ENCODE data around the gene ANKRD6.

Gene ANKRD6

DNA sequence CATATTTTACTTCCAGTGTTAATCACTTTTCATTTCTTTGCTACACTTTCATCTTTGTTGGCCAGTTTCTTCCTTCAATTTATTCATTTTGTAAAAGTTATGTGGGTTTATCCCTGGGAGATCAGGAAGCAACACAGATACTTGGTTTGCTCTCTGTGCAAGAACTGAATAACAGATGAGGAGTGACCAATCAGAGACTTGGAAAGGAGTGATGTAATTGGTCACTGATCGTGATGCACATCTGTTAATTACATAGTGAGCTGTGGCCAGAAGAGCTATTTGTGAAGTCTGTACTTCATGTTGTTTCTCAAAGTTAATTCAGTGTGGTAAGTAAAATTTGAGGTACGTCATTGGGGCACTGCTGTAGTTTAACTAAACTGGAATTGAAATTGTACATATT is 21.3 kb downstream of the ANKRD6 start:
- H3K4me3 ChIP-seq (ENCODE audit: low read depth, low read length) = no peak overlapping the region
- TF ChIP-seq, protein P1, sequence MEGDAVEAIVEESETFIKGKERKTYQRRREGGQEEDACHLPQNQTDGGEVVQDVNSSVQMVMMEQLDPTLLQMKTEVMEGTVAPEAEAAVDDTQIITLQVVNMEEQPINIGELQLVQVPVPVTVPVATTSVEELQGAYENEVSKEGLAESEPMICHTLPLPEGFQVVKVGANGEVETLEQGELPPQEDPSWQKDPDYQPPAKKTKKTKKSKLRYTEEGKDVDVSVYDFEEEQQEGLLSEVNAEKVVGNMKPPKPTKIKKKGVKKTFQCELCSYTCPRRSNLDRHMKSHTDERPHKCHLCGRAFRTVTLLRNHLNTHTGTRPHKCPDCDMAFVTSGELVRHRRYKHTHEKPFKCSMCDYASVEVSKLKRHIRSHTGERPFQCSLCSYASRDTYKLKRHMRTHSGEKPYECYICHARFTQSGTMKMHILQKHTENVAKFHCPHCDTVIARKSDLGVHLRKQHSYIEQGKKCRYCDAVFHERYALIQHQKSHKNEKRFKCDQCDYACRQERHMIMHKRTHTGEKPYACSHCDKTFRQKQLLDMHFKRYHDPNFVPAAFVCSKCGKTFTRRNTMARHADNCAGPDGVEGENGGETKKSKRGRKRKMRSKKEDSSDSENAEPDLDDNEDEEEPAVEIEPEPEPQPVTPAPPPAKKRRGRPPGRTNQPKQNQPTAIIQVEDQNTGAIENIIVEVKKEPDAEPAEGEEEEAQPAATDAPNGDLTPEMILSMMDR (IDR thresholded peaks at IDR 0.05; ENCODE audit: low read depth, low read length) = no peak

DNA sequence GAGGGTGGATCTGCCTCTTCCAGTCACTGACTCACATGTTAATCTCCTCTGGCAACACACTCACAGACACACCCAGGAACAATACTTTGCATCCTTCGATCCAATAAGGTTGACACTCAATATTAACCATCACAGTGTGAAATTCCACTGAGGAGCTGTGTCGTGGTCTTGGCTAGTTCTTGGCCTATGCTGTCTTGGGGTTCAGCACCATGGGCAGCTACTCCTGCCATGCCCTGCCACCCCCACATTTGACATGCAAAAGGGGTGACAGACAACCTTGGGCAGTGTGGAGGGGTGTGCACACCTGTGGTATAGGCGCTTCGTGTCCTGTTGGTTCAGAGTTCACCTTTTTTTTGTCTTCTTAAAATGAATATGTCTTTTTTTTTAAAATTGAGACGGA is 25.8 kb downstream of the ANKRD6 start:
- TF ChIP-seq, protein P1 (IDR thresholded peaks at IDR 0.05; ENCODE audit: low read depth, low read length) = no peak
- H3K4me3 ChIP-seq (ENCODE audit: low read depth, low read length) = no peak overlapping the region

DNA sequence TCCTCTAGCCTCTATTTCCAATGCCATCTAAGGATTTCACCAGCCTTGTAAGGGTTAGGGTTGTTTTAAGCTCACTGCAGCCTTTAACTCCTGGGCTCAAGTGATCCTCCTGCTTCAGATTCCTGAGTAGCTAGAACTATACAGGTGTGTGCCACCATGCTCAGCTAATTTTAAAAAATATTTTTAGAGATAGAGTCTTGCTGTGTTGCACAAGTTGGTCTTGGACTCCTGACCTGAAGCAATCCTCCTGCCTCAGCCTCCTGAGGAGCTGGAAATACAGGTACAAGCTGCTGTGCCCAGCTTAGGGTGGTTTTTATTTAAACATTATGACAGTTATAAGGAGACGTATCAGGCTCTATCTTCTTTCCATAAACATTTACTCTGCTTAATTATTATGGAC is 26.5 kb downstream of the ANKRD6 start:
- no peak overlapping the region for H3K4me3 ChIP-seq (ENCODE audit: low read depth, low read length)
- TF ChIP-seq, protein P1 (IDR thresholded peaks at IDR 0.05; ENCODE audit: low read depth, low read length) = no peak

DNA sequence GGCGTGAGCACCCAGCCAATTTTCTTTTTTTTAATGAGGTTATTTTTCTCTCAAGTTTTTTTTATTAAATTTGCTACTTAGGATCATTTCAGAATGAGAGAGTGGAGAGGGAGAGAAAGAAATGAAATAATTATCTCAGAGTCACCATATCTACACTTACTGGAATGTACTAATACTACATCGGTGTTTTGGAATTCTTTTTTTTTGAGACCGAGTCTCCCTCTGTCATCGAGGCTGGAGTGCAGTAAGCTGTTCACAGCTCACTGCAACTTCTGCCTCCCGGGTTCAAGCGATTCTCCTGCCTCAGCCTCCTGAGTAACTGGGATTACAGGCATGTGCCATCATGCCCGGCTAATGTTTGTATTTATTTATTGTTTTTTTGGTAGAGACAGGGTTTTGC is 27.8 kb downstream of the ANKRD6 start:
- TF ChIP-seq, protein P1 (IDR thresholded peaks at IDR 0.05; ENCODE audit: low read depth, low read length) = no peak

DNA sequence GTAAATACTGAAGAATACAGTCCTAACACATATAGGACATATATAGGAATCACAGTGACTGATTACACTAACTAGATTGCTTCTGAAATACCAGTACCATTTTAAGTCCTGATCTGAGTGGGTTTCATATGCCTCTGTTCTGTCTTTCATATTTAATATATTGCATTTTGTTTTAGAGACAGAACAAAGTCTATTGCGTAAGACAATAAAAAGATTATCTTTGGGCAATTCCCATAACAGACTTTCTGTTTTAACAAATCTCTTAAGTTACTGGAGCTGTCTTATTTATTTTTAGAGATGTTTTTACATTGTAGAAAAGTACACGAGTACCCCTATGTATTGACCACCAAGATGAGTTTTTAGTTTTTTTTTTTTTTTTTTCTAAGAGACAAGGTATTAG is 29.6 kb downstream of the ANKRD6 start:
- TF ChIP-seq, protein P1 (IDR thresholded peaks at IDR 0.05; ENCODE audit: low read depth, low read length) = no peak
- no peak overlapping the region for H3K4me3 ChIP-seq (ENCODE audit: low read depth, low read length)

More for the DNA sequence above, 27.8 kb downstream of the ANKRD6 start:
- H3K4me3 ChIP-seq (ENCODE audit: low read depth, low read length) = no peak overlapping the region

DNA sequence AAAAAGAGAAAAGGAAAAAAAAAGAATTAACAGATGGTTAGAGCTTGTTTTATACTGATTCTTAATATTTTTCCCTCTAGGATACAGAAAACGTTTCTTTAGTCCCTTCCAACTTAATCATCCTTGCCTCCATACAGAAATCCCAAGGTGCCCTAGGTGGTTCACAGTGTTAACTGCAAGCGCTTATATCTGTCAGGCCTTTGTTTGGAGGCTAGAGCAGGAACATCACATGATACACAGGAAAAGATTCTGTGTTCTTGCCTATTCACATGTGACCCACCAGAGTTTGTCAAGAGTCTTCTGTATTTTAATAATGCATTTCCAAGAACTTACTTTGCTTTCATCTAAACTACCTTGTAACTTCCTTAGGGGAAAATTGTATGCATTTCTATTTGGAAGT is 31.3 kb downstream of the ANKRD6 start:
- TF ChIP-seq, protein P1 (IDR thresholded peaks at IDR 0.05; ENCODE audit: low read depth, low read length) = no peak
- no peak overlapping the region for H3K4me3 ChIP-seq (ENCODE audit: low read depth, low read length)

DNA sequence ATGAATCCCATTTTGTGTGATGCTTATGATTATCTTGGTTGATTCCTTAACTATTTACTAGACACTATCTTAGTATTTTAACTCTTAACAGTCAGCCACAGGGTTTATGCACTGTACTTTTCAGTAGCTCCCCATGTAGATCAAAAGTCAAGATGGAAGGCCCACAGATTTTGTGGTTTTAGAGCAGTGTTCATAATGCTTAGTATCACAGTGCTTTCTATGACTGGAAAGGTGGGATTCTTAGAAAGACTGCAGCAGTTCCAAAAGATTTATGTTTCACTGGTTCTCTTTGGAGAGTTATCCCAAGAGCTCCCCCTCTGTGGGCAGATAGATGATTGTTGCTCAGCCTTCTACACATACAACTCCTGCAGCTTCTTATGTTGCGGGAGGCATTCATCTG is 34.5 kb downstream of the ANKRD6 start:
- no peak overlapping the region for H3K4me3 ChIP-seq (ENCODE audit: low read depth, low read length)
- TF ChIP-seq, protein P1 (IDR thresholded peaks at IDR 0.05; ENCODE audit: low read depth, low read length) = no peak

Measured in WI38 (cell line).